OCI-LY3 (cell line): ENCODE results near the gene SH3GL1.

ENCODE experiments used
- H2AFZ ChIP-seq: fragments of 200-600, 300-600 bp; shearing (Covaris generic); 2 replicates; pipeline ENCODE4 v1.6.0; 2014; ENCODE audit warnings: antibody characterized with exemption, low read depth, low read length
- H3K27ac ChIP-seq: fragments of 200-600, 300-600 bp; sonication (generic); 2 replicates; pipeline ENCODE4 v1.5.1; 2014; ENCODE audit warnings: mild to moderate bottlenecking, low read length, moderate library complexity, mixed read lengths
- H3K27me3 ChIP-seq: fragments of 200-600, 300-600 bp; sonication (generic); 2 replicates; pipeline ENCODE4 v1.6.1; 2014; ENCODE audit warnings: low read depth, low read length, mixed read lengths
- H3K36me3 ChIP-seq: fragments of 200-600, 300-600 bp; sonication (generic); replicated peaks from 2 replicates; pipeline ENCODE3; 2014; ENCODE audit warnings: low read depth, low read length, mixed read lengths
- H3K4me1 ChIP-seq: fragments of 300-600, 200-600 bp; sonication (generic); 2 replicates; pipeline ENCODE4 v1.6.1; 2014; ENCODE audit warnings: low read length, mixed read lengths
- H3K4me2 ChIP-seq: fragments of 200-600, 300-600 bp; sonication (generic); 2 replicates; pipeline ENCODE4 v1.6.1; 2014; ENCODE audit warnings: low read length, mixed read lengths
- H3K4me3 ChIP-seq: fragments of 300-600, 200-600 bp; sonication (generic); 2 replicates; pipeline ENCODE4 v1.5.1; 2014; ENCODE audit warnings: antibody characterized with exemption, mild to moderate bottlenecking, low read length, moderate library complexity
- H3K79me2 ChIP-seq: fragments of 300-600, 200-600 bp; shearing (Covaris generic); 2 replicates; pipeline ENCODE4 v1.6.1; 2014; ENCODE audit warnings: mild to moderate bottlenecking, low read length, mixed read lengths
- H3K9ac ChIP-seq: fragments of 300-600, 200-600 bp; shearing (Covaris generic); 2 replicates; pipeline ENCODE4 v1.6.0; 2014; ENCODE audit warnings: mild to moderate bottlenecking, low read length, moderate library complexity
- H3K9me3 ChIP-seq: fragments of 200-600, 300-600 bp; shearing (Covaris generic); 2 replicates; pipeline ENCODE4 v1.6.1; 2014; ENCODE audit warnings: low read length, mixed read lengths; ENCODE audit not compliant: insufficient read depth
- H4K20me1 ChIP-seq: fragments of 200-600, 300-600 bp; sonication (generic); 2 replicates; pipeline ENCODE4 v1.6.1; 2016; ENCODE audit warnings: low read length, mixed read lengths; ENCODE audit not compliant: insufficient read depth
- EZH2phosphoT487 ChIP-seq: fragments of 200-600 bp; shearing (Covaris generic); IDR thresholded peaks from 2 replicates; pipeline ENCODE4 v1.6.1; 2018; ENCODE audit warnings: antibody characterized with exemption, mixed run types, low read depth
- TF ChIP-seq, protein P1 (sequence below): fragments of 200-600, 300-600 bp; sonication (generic); IDR thresholded peaks from 2 replicates; pipeline ENCODE4 v1.5.1; 2014; ENCODE audit warnings: antibody characterized with exemption, low read length, low read depth

Gene SH3GL1

DNA sequence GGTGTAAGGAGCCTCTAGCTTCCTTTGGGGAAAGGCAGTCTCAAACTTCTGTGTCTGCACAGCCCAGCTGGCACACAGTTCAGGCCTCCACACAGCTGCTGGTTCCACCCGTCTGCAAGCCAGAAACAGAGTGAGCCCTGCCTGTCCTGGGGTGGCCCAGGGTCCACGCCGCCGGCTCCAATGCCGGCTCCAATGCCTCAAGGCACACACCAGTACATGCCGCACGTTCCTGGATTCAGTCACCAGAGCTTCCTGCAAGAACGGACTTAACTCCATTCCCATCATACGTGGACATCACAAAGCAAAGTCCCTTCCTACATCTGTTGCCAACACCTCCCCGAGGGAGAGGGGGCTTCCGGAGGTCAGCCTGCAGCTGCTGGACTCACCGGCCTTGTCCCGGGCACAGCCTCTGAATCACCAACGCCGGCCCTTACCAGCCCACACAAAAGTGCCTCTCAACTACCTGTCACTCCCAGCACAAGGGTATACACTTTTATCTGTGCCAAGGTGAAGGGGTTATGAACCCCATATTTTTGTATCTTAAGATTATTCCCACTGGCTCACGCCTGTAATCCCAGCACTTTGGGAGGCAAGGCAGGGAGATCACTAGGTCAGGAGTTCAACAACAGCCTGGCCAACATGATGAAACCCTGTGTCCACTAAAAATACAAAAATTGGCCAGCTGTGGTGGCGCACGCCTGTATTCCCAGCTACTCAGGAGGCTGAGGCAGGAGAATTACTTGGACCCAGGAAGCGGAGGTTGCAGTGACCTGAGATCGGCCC lies 8.5 kb downstream of the SH3GL1 start:
- TF ChIP-seq EZH2phosphoT487 = no peak
- TF ChIP-seq, protein P1, sequence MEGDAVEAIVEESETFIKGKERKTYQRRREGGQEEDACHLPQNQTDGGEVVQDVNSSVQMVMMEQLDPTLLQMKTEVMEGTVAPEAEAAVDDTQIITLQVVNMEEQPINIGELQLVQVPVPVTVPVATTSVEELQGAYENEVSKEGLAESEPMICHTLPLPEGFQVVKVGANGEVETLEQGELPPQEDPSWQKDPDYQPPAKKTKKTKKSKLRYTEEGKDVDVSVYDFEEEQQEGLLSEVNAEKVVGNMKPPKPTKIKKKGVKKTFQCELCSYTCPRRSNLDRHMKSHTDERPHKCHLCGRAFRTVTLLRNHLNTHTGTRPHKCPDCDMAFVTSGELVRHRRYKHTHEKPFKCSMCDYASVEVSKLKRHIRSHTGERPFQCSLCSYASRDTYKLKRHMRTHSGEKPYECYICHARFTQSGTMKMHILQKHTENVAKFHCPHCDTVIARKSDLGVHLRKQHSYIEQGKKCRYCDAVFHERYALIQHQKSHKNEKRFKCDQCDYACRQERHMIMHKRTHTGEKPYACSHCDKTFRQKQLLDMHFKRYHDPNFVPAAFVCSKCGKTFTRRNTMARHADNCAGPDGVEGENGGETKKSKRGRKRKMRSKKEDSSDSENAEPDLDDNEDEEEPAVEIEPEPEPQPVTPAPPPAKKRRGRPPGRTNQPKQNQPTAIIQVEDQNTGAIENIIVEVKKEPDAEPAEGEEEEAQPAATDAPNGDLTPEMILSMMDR = no peak
- no peak overlapping the region for H2AFZ ChIP-seq
- H3K27me3 ChIP-seq = no peaks in the 10 kb centered on the region
- H3K27ac ChIP-seq = no peak overlapping the region
- H3K79me2 ChIP-seq = peaks cover 90% of the 10 kb centered on the region
- no peaks in the 10 kb centered on the region for H3K4me1 ChIP-seq
- peaks cover 68% of the 10 kb centered on the region for H4K20me1 ChIP-seq
- H3K36me3 ChIP-seq = peaks cover 19% of the 10 kb centered on the region
- no peak overlapping the region for H3K4me2 ChIP-seq
- no peaks in the 10 kb centered on the region for H3K9me3 ChIP-seq
- no peak overlapping the region for H3K4me3 ChIP-seq
- no peak overlapping the region for H3K9ac ChIP-seq

DNA sequence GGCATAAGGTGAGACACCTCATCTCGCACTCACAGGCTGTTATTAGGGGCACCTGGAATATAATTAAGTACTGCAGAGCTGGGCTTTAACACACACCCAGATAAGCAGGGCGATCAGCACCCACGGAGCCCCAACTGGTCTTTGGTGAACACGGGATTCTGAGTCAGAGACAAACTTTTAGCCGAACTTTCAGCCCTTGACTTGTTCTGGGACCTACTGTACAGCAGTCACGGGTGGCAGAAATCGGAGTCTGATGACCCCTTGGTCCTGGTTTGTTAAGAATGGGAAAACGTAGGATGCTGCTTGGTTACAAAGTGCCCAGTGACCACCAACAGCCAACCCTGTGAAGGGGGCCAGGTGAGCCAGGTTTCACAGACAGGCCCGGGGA lies 9.0 kb downstream of the SH3GL1 start:
- H4K20me1 ChIP-seq = peaks cover 67% of the 10 kb centered on the region
- H3K4me3 ChIP-seq = no peak overlapping the region
- TF ChIP-seq, protein P1 = no peak
- no peak for TF ChIP-seq EZH2phosphoT487

DNA sequence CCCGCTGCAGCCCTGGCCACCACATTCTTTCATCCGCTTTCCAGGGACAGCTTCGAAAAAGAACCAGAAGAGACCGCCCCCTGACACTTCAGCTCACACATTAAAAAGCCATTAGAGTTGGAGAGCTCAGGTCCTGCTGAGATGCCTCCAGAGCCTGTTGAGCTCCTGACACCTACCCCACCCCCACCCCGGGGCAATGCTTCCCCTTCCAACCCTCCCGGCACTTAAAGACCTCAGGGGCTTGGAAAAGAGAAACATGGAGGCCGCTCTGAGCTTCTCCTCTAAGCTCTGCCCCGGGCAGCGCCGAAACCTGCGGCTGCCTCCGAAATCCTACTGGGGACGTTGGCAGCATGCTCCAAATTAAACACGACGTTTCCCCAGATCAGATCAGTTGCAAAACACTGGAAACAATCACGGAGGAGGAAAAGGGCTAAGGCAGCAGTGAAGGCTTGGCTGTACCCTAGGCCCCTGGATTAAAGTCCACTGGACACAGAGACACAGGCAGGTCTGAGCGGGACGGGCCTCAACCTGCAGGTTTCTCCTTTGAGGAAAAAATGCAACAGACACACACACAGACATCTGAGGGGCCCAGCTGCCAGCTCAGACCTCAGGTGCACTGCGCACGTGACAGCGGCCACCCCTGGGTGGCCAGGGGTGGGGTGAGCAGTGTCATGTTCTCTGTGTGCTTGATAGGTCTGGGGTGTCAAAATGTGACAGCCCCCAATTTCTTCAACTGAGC lies 9.6 kb downstream of the SH3GL1 start:
- no peak overlapping the region for H3K27ac ChIP-seq
- no peaks in the 10 kb centered on the region for H3K9me3 ChIP-seq
- peaks cover 13% of the 10 kb centered on the region for H3K36me3 ChIP-seq
- H3K9ac ChIP-seq = no peak overlapping the region
- H4K20me1 ChIP-seq = peaks cover 72% of the 10 kb centered on the region
- H3K27me3 ChIP-seq = no peaks in the 10 kb centered on the region
- no peak overlapping the region for H3K4me2 ChIP-seq
- H3K4me1 ChIP-seq = no peaks in the 10 kb centered on the region
- no peak overlapping the region for H3K4me3 ChIP-seq
- no peak overlapping the region for H2AFZ ChIP-seq
- H3K79me2 ChIP-seq = peaks cover 87% of the 10 kb centered on the region
- no peak for TF ChIP-seq EZH2phosphoT487

More for the DNA sequence above, 9.0 kb downstream of the SH3GL1 start:
- Histone ChIP-seq H3K4me1 (no peaks in the 10 kb centered on the region), H3K36me3 (peaks cover 13% of the 10 kb centered on the region), H3K27ac (no peak overlapping the region), H2AFZ (no peak overlapping the region), H3K27me3 (no peaks in the 10 kb centered on the region), H3K9ac (no peak overlapping the region), H3K79me2 (peaks cover 88% of the 10 kb centered on the region), H3K9me3 (no peaks in the 10 kb centered on the region), H3K4me2 (no peak overlapping the region)

DNA sequence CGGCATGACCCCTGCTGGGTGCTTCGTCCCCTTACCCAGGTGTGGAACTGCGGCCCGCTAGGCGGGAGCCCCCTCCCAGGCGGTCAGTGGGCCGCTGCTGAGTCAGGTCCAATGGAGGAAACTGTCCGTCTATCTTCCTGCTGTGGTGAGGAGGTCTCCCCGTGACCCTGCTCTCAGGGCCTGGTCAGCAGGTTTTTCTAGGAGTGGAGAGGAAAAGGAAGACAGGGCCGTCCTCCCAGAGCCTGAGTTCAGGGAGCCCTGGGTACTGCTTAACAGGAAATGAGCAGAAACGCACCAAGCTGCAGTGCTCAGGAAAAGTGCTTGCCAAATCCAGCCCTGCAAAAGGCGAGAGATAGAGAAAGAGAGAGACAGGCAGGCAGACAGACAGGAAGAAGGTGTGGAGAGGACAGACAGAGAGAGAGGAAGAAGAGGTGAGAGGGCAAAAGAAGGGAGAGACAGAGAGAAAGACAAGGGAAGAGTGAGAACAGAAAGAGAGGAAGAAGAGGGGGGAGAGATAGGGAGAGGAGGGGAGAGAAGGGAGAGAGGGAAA lies 10.3 kb downstream of the SH3GL1 start:
- Histone ChIP-seq H4K20me1 (peaks cover 78% of the 10 kb centered on the region), H3K36me3 (peaks cover 10% of the 10 kb centered on the region), H3K9ac (no peak overlapping the region), H3K27me3 (no peaks in the 10 kb centered on the region), H3K9me3 (no peaks in the 10 kb centered on the region), H3K4me1 (no peaks in the 10 kb centered on the region), H2AFZ (no peak overlapping the region), H3K4me2 (no peak overlapping the region), H3K79me2 (peaks cover 89% of the 10 kb centered on the region), H3K4me3 (no peak overlapping the region), H3K27ac (no peak overlapping the region)
- no peak for TF ChIP-seq EZH2phosphoT487
- TF ChIP-seq, protein P1 = no peak
